ENCODE data around the gene PPP4R3B. TPM values are rescaled to one million over a fixed set of nuclear protein-coding genes. Genes with fewer than 3 reads are reported as not detected.
"Not testable (repeated sequence)": the region's sequence is repeated elsewhere in the genome, so short reads cannot be mapped to it uniquely, and the experiment has no call there.

PPP4R3B gene
- total and polyA plus RNA-seq, 2 experiments from 2014 or later: 39.1 to 41.8 TPM

- H3K4me3 ChIP-seq: no peak overlapping the region
- peak overlapping the region; percentile 13; the same call in 1 of the 2 replicates for H3K9ac ChIP-seq
- no peaks in the 10 kb centered on the region for H3K27me3 ChIP-seq (replicated peaks; ENCODE audit: insufficient read depth)
- peaks cover 97% of the 10 kb centered on the region for H3K79me2 ChIP-seq (ENCODE audit: insufficient read depth)
- no peaks in the 10 kb centered on the region for H4K20me1 ChIP-seq (ENCODE audit: insufficient read depth)
- peak overlapping the region; percentile 50 for H3K27ac ChIP-seq
- no peaks in the 10 kb centered on the region for H3K9me2 ChIP-seq (ENCODE audit: insufficient read depth)
- TF ChIP-seq EZH2phosphoT487 (IDR thresholded peaks at IDR 0.05; ENCODE audit: insufficient read depth, low read depth) (no peak), EZH2 (IDR thresholded peaks at IDR 0.05; ENCODE audit: insufficient read depth, poor library complexity, severe bottlenecking) (no peak)
- no peaks in the 10 kb centered on the region for H3K9me3 ChIP-seq (ENCODE audit: low read depth)
- no peaks in the 10 kb centered on the region for H3F3A ChIP-seq (ENCODE audit: insufficient read depth)
- H3K4me2 ChIP-seq (ENCODE audit: unreplicated experiment): no peak overlapping the region
- 94 to 95% methylated on average over 1 of the region's 1 CpG for WGBS, 2 experiments (ENCODE audit: low coverage in 1 of 2, low lambda C conversion rate in 2 of 2, missing lambda C conversion rate in 2 of 2)
- no peak overlapping the region for H2AFZ ChIP-seq
- DNase-seq: peak; percentile 42
- H3K4me1 ChIP-seq (ENCODE audit: insufficient read depth): peaks cover 8% of the 10 kb centered on the region
- no peaks in the 10 kb centered on the region; the same call in 1 of the 2 replicates for H3K36me3 ChIP-seq (ENCODE audit: low read depth)
- in situ Hi-C loops (cut with MboI): no loop called here
Measured at GRCh38 chr2:55604027-55604565, 13.3 kb downstream of the PPP4R3B start.

GRCh38 chr2:55601849-55602248 is 15.6 kb downstream of the PPP4R3B start:
- Histone ChIP-seq H3K9me3 (ENCODE audit: low read depth) (no peaks in the 10 kb centered on the region), H3K9me2 (ENCODE audit: insufficient read depth) (no peaks in the 10 kb centered on the region), H3K27me3 (replicated peaks; ENCODE audit: insufficient read depth) (no peaks in the 10 kb centered on the region), H3F3A (ENCODE audit: insufficient read depth) (no peaks in the 10 kb centered on the region), H3K36me3 (ENCODE audit: low read depth) (peaks cover 16% of the 10 kb centered on the region; the same call in 1 of the 2 replicates), H3K27ac (no peak overlapping the region), H3K4me3 (no peak overlapping the region), H2AFZ (no peak overlapping the region), H4K20me1 (ENCODE audit: insufficient read depth) (no peaks in the 10 kb centered on the region), H3K4me1 (ENCODE audit: insufficient read depth) (peaks cover 8% of the 10 kb centered on the region), H3K9ac (no peak overlapping the region), H3K4me2 (ENCODE audit: unreplicated experiment) (no peak overlapping the region), H3K79me2 (ENCODE audit: insufficient read depth) (peaks cover 96% of the 10 kb centered on the region)
- no peak for TF ChIP-seq EZH2phosphoT487 (IDR thresholded peaks at IDR 0.05; ENCODE audit: insufficient read depth, low read depth)
- no peak for TF ChIP-seq EZH2 (IDR thresholded peaks at IDR 0.05; ENCODE audit: insufficient read depth, poor library complexity, severe bottlenecking)
- in situ Hi-C loops (cut with MboI): no loop called here
- DNase-seq: no peak

DNA sequence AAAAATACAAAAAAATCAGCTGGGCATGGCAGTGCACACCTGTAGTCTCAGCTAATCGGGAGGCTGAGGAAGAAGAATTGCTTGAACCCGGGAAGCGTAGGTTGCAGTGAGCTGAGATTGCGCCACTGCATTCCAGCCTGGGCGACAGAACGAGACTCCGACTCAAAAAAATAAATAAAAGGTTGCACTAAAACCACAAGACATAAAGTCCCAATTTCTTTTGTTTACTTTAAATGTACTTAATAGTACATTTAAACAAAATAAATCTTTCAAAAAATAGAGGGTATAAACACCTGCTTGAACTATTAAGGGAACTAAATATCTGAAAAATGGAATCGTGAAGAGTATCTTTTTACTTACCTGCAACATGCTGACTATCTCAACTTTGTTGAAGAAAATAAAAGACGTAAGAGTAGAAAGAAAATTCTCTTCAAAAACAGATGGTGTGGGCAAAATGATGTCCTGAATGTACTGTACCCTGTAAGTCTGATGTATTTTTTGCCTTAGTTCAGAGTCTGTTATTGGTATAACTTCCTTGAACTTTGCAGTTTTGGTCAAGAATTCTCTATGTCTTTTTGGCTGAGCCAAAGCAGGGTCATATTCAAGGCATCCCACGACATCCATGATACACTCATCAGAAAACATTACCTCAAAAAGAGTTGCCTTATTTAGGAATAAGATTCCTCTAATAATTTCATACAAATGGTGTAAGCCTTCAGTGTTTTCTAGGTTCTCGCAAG is 19.2 kb downstream of the PPP4R3B start:
- H3K9ac ChIP-seq: no peak overlapping the region
- no peaks in the 10 kb centered on the region for H3F3A ChIP-seq (ENCODE audit: insufficient read depth)
- no peaks in the 10 kb centered on the region for H4K20me1 ChIP-seq (ENCODE audit: insufficient read depth)
- DNase-seq: no peak
- 88 to 92% methylated on average over 11 of the region's 11 CpGs for WGBS, 2 experiments (ENCODE audit: low coverage in 1 of 2, low lambda C conversion rate in 2 of 2, missing lambda C conversion rate in 2 of 2)
- H3K4me1 ChIP-seq (ENCODE audit: insufficient read depth): no peaks in the 10 kb centered on the region
- H3K27me3 ChIP-seq (replicated peaks; ENCODE audit: insufficient read depth): no peaks in the 10 kb centered on the region
- no peak for TF ChIP-seq EZH2phosphoT487 (IDR thresholded peaks at IDR 0.05; ENCODE audit: insufficient read depth, low read depth)
- no peak for TF ChIP-seq EZH2 (IDR thresholded peaks at IDR 0.05; ENCODE audit: insufficient read depth, poor library complexity, severe bottlenecking)
- H2AFZ ChIP-seq: no peak overlapping the region
- H3K79me2 ChIP-seq (ENCODE audit: insufficient read depth): peaks cover 95% of the 10 kb centered on the region
- peaks cover 21% of the 10 kb centered on the region; the same call in 1 of the 2 replicates for H3K36me3 ChIP-seq (ENCODE audit: low read depth)
- no peak overlapping the region for H3K4me2 ChIP-seq (ENCODE audit: unreplicated experiment)
- H3K9me3 ChIP-seq (ENCODE audit: low read depth): no peaks in the 10 kb centered on the region
- no peak overlapping the region for H3K27ac ChIP-seq
- no peak overlapping the region for H3K4me3 ChIP-seq
- in situ Hi-C loops (cut with MboI): no loop called here
- H3K9me2 ChIP-seq (ENCODE audit: insufficient read depth): no peaks in the 10 kb centered on the region

- H3K9me3 ChIP-seq (ENCODE audit: low read depth); H4K20me1 ChIP-seq (ENCODE audit: insufficient read depth); H3K9ac ChIP-seq; H3K27ac ChIP-seq; H3K27me3 ChIP-seq (replicated peaks; ENCODE audit: insufficient read depth); H3K4me2 ChIP-seq (ENCODE audit: unreplicated experiment); in situ Hi-C loops (cut with MboI); H2AFZ ChIP-seq; H3K4me1 ChIP-seq (ENCODE audit: insufficient read depth); H3K9me2 ChIP-seq (ENCODE audit: insufficient read depth); DNase-seq; H3K4me3 ChIP-seq: not testable (repeated sequence)
- Histone ChIP-seq H3K79me2 (ENCODE audit: insufficient read depth) (peaks cover 93% of the 10 kb centered on the region), H3K36me3 (ENCODE audit: low read depth) (peaks cover 21% of the 10 kb centered on the region; the same call in 1 of the 2 replicates), H3F3A (ENCODE audit: insufficient read depth) (peaks cover 10% of the 10 kb centered on the region)
- 94 to 98% methylated on average over 6 of the region's 6 CpGs for WGBS, 2 experiments (ENCODE audit: low coverage in 1 of 2, low lambda C conversion rate in 2 of 2, missing lambda C conversion rate in 2 of 2)
Measured at GRCh38 chr2:55596795-55597194, 20.6 kb downstream of the PPP4R3B start.
